ENCODE data around the gene ABL2.
"Not testable (repeated sequence)": the region's sequence is repeated elsewhere in the genome, so short reads cannot be mapped to it uniquely, and the experiment has no call there.

Gene ABL2

GRCh38 chr1:179169616-179170467, 59.6 kb downstream of the ABL2 start:
- DNase-seq (ENCODE audit: low spot score): no peak

- DNase-seq (ENCODE audit: low spot score): no peak
Observed at GRCh38 chr1:179168536-179168935, 60.9 kb downstream of the ABL2 start.

DNA sequence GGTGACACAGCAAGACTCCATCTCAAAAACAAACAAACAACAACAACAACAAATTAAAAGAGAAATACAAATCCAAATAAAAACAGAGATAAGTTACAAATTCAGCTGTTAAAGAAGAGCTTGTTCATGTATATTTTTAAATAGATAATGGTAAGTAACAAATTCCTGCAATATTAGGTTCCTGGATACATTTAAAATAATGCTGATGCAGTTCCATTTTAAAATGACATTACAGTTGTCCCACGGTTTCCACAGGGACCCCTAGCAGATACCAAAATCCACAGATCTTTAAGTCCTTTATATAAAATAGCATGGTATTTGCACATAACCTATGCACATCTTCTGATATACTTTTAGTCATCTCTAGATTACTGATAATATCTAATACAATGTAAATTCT, 61.5 kb downstream of the ABL2 start:
- no peak for DNase-seq (ENCODE audit: low spot score)

- DNase-seq (ENCODE audit: low spot score): no peak
Observed at GRCh38 chr1:179167418-179167777, 62.1 kb downstream of the ABL2 start.

GRCh38 chr1:179166663-179167417, 62.6 kb downstream of the ABL2 start:
- DNase-seq (ENCODE audit: low spot score): no peak

DNA sequence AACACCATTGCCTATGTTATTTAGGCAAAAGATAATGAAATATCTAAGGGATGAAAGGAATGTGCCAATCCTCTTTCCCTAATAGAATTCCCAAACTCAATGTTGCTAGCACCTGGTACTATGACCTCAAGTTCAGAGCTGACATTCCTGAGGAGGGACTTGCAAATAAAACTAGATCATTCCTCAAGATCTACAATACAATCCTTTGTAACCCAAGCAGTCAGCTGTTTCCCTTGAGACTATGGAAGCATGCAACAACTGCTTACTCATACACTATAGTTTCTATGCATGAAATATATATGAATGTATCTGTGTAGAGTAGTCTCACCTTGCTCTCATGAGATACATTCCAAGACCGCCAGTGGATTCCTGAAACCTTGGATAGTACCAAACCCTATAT, 65.0 kb downstream of the ABL2 start:
- DNase-seq (ENCODE audit: low spot score): no peak

DNA sequence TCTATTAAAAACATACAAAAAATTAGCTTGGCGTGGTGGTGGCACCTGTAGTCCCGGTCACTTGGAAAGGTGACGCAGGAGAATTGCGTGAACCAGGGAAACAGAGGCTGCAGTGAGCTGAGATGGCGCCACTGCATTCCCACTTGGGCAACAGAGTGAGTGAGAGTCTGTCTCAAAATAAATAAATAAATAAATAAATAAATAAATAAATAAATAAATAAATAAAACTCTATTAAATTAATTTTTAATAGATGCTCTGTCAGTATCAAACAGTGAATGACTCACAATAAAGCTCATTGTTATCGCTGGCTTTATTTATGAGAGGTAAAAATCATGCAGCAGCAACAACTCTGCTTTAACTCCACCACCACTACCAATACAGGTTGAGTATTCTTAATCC, 72.8 kb downstream of the ABL2 start:
- no peak for DNase-seq (ENCODE audit: low spot score)

DNA sequence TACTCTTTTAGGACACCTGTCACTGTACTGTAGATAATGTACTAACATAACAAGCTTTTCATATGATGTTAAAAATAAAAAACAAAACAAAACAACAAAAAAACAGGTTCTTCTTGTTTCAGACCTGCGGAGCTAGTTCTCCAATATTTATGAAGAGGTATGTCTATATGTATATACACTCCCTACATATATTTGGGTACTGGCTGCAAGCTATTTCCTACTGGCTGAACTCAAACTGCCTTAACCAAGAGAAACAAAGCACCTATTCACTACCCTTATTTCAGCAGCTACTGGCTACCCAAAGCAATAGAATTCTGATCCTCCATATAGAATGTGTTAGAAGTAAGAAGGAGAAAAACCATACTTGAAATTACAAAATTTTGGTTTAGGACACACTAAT, 73.5 kb downstream of the ABL2 start:
- no peak for DNase-seq (ENCODE audit: low spot score)

GRCh38 chr1:179155615-179156014, 73.9 kb downstream of the ABL2 start:
- no peak for DNase-seq (ENCODE audit: low spot score)

GRCh38 chr1:179154437-179154836, 75.0 kb downstream of the ABL2 start:
- DNase-seq (ENCODE audit: low spot score): no peak

- DNase-seq (ENCODE audit: low spot score): no peak
Observed at GRCh38 chr1:179153217-179153616, 76.3 kb downstream of the ABL2 start.

DNA sequence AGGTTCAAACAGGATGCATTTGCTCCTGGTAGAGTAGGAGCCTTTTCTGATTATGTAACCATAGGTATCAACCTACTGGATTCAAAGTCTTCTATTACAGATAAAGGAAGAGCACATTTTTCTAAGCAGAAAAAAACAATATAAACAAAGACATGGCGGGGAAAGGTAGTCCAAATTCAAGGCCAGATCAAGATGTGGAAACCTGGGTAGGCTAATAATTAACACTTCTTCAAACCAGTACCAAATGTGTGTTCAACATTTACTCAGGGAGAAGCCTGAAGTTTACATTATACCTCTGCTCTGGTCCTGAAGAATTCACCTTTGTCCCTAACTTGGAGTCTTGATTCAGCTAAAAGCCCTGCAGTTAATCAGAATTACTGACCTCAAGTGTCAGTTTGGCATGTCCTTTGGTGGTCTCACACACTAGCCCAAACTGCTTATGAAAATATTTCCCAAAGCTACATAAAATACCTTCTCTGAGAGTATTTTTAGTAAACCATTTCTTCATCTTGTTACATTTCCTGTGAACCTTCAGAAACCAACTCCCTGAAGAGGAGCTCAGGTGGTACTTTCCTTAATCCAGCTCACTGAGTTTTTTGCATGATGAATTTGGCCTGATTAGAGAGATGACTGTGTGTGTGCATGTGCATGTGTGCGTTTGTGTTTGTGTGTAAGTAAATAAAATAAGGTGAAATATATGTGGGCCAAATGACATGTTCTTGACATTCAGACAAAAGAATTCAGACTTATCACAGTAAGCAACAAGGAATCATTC, 77.4 kb downstream of the ABL2 start:
- DNase-seq (ENCODE audit: low spot score): no peak

DNA sequence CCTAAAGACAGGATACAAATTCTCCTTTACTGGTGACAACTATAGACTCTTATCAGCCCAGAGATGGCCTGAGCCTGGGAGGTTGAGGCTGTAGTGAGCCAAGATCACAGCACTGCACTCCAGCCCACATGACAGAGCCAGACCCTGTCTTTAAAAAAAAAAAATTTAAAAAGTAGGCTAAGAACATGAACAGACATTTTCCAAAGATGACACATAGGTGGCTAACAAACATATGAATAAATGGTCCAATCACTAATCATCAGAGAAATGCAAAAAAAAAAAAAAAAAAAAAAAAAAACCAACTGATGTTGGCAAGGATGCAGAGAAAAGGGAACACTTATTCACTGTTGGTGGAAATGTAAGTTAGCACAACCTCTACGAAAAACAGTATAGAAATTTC, 82.6 kb downstream of the ABL2 start:
- DNase-seq (ENCODE audit: low spot score): no peak

DNA sequence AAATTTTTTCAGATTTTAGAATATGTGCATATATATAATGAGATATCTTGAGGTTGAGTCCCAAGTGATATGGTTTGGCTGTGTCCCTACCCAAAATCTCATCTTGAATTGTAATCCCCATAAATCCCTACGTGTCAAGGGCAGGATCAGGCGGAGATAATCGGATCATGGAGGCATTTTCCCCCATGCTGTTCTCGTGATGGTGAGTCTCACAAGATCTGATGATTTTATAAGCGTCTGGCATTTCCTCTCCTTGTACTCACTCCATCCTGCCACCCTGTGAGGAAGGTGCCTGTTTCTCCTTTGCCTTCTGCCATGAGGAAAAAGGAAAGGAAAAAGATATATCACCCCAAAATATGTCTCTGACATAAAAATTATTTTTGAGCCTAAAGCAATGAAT, 83.0 kb downstream of the ABL2 start:
- no peak for DNase-seq (ENCODE audit: low spot score)

DNA sequence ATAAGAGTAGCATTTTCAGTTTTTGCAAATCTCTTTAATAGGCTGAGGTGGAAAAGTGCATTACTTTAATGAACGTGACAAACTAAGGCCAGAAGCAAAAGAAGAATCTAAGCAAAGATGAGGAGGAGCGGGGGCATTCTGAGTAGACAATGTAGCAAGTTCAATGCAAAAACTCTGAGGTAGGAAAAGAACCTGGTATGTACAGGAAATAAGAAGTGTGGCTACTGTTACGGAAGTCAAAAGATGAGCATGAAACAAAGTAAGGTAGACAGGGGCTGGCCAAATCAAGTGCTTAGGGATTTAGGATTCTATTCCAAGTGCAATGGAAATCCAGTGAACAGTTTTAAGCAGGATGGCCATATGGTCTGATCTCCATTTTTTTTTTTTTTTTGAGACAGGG, 84.0 kb downstream of the ABL2 start:
- DNase-seq (ENCODE audit: low spot score): no peak

DNA sequence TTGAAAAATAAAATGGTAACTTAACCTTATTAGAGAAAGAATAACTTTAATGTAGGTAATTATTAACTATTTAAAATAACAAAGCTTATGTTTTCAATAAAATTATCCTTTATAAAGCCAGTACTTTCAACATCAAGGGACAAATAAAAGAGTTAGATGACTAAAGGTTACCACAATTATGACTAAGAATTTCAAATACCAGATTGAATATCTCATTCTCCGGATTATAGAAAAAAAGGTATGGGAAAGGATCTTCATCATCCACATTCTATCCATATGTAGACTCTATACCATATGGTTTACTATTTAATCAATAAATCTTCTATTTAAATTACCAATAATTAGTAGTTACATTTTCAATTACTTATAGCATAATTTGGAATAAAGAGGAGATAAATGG, 84.9 kb downstream of the ABL2 start:
- DNase-seq (ENCODE audit: low spot score): no peak

DNA sequence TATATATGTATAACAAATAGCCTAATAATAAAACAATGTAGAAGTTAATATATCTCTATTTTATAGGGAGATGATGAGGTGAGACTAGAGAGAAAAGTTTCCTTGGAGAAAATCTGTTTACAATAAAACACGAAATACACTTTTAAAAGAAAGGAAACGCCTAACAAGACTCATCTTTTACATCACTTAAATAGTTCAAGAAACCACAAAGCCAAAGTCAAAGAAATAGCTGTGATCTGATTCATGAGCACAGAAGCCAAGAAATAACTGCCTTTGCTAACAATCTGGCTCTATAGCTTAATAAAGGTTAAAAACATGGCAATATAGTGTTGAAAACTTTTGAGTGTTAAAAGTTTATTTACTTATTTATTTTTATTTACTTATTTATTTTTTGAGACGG, 86.2 kb downstream of the ABL2 start:
- peak; percentile 26 for DNase-seq (ENCODE audit: low spot score)

- DNase-seq (ENCODE audit: low spot score): no peak
Observed at GRCh38 chr1:179142889-179143299, 86.6 kb downstream of the ABL2 start.

GRCh38 chr1:179141592-179142251, 87.8 kb downstream of the ABL2 start:
- DNase-seq (ENCODE audit: low spot score): no peak

GRCh38 chr1:179138755-179139154, 90.7 kb downstream of the ABL2 start:
- DNase-seq (ENCODE audit: low spot score): not testable (repeated sequence)

DNA sequence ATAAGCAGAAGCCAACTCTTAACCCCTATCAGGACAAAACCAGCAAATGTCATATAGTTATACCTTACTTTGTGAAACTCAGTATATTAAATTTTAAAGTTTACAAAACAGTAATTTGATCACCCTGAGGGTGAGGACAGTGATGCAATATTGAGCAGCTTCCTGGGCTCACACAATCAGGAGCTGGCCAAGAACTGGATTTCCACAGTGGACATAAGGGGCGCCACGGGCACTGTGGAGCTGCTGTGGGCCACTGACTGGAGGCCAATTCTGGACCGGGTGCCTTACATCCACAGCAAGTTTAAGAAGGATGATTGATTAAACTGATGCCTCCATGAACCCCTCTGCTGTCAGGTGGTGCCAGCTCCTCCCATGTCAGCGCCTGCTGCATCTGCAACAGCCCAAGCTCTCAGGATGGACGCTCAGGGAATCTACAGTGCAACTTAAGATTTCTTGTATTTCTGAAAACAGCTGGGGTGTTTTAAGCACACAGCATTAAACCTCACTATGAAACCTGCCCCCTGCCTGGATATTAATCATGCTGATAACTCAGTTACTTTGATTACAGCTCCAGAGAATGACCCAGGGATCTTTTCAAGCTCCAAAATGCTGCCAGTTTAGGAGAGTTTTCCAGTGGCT, 91.7 kb downstream of the ABL2 start:
- DNase-seq (ENCODE audit: low spot score): no peak

DNA sequence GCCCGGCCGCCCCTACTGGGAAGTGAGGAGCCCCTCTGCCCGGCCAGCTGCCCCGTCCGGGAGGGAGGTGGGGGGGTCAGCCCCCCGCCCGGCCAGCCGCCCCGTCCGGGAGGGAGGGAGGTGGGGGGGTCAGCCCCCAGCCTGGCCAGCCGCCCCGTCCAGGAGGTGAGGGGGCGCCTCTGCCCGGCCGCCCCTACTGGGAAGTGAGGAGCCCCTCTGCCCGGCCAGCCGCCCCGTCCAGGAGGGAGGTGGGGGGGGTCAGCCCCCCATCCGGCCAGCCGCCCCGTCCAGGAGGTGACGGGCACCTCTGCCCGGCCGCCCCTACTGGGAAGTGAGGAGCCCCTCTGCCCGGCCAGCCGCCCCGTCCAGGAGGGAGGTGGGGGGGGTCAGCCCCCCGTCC, 93.8 kb downstream of the ABL2 start:
- DNase-seq (ENCODE audit: low spot score): not testable (repeated sequence)
